Smooth muscle cell (in vitro differentiated cells): ENCODE results near the gene FMO2. TPM values are rescaled to one million over a fixed set of nuclear protein-coding genes. Genes with fewer than 3 reads are reported as not detected.

Experiments
- DNase-seq: peaks from one replicate; lab custom pipeline; 2025; ENCODE audit not compliant: unreplicated experiment; lab: John Stamatoyannopoulos, UW
- H2AFZ ChIP-seq: fragments of 200-600 bp; sonication (generic); 2 replicates; pipeline ENCODE4 v1.6.0; 2016; ENCODE audit warnings: antibody characterized with exemption, low read depth, mild to moderate bottlenecking
- H3F3A ChIP-seq: fragments of 200-600 bp; sonication (generic); 2 replicates; pipeline ENCODE4 v1.6.0; 2017; ENCODE audit warnings: antibody characterized with exemption, low read depth
- H3K27ac ChIP-seq: fragments of 200-600 bp; sonication (generic); 2 replicates; pipeline ENCODE4 v1.5.1; 2016; ENCODE audit warnings: low read depth, mild to moderate bottlenecking
- H3K27me3 ChIP-seq: fragments of 200-600 bp; sonication (generic); 2 replicates; pipeline ENCODE4 v1.6.1; 2016; ENCODE audit warnings: low read depth, mild to moderate bottlenecking
- H3K36me3 ChIP-seq: fragments of 200-600 bp; sonication (generic); 2 replicates; pipeline ENCODE4 v1.5.1; 2016; ENCODE audit warnings: low read depth
- H3K4me1 ChIP-seq: fragments of 200-600 bp; sonication (generic); 2 replicates; pipeline ENCODE4 v1.5.1; 2016; ENCODE audit warnings: low read depth
- H3K4me2 ChIP-seq: fragments of 200-600 bp; sonication (generic); 2 replicates; pipeline ENCODE4 v1.6.0; 2016; ENCODE audit warnings: mild to moderate bottlenecking
- H3K4me3 ChIP-seq: fragments of 200-600 bp; sonication (generic); 2 replicates; pipeline ENCODE4 v1.5.1; 2016; ENCODE audit warnings: mild to moderate bottlenecking
- H3K79me2 ChIP-seq: fragments of 200-600 bp; sonication (generic); 2 replicates; pipeline ENCODE4 v1.6.0; 2016; ENCODE audit warnings: low read depth, mild to moderate bottlenecking
- H3K9ac ChIP-seq: fragments of 200-600 bp; sonication (generic); 2 replicates; pipeline ENCODE4 v1.6.0; 2016; ENCODE audit warnings: low read depth
- H3K9me3 ChIP-seq: fragments of 200-600 bp; sonication (generic); replicated peaks from 2 replicates; pipeline ENCODE4 v1.5.1; 2016; ENCODE audit warnings: low read depth
- H4K20me1 ChIP-seq: fragments of 200-600 bp; sonication (generic); 2 replicates; pipeline ENCODE4 v1.6.0; 2016; ENCODE audit warnings: low read depth
- CTCF ChIP-seq: fragments of 200-600 bp; sonication (generic); IDR thresholded peaks from 2 replicates; pipeline ENCODE4 v1.5.1; 2017; ENCODE audit warnings: borderline replicate concordance, mild to moderate bottlenecking, antibody characterized with exemption; ENCODE audit not compliant: insufficient read depth, poor library complexity, severe bottlenecking
- WGBS: methylation state at CpG from one replicate; pipeline ENCODE4 v1.1.7; 2016; ENCODE audit warnings: low lambda C conversion rate; 5-methylcytosine and 5-hydroxymethylcytosine counted together
- polyA plus RNA-seq: library from polyadenylated mRNA; unstranded; fragments of >200 nt; fragmentation: Nextera tagmentation; extraction: Ambion mirVana; gene quantifications from 2 replicates; pipeline ENCODE4 v1.2.1, GENCODE V29; 2016
- total RNA-seq: library from RNA; depleted of rRNA; stranded (reverse); fragments of >200 nt; gene quantifications from 2 replicates; pipeline ENCODE4 v1.2.3, GENCODE V29; 2014

The FMO2 gene
- total RNA-seq (not detected in 2 replicates), polyA plus RNA-seq (not detected in 2 replicates)

GRCh38 chr1:171185091-171185490 lies at the start of gene FMO2:
Gene FMO2, plus strand, starts transcription at chr1:171185300. Its CDS starts 414 bp downstream, at chr1:171185714.
- WGBS = 75% methylated on average over 6 of the region's 6 CpGs
- Histone ChIP-seq H3K4me1 (no peaks in the 10 kb centered on the region), H3K9me3 (no peaks in the 10 kb centered on the region), H3F3A (no peaks in the 10 kb centered on the region), H2AFZ (no peak within 1 kb of the TSS), H3K36me3 (no peaks in the 10 kb centered on the region), H3K4me3 (no peak within 1 kb of the TSS), H4K20me1 (no peaks in the 10 kb centered on the region), H3K27ac (no peak within 1 kb of the TSS), H3K27me3 (no peaks in the 10 kb centered on the region), H3K4me2 (no peak within 1 kb of the TSS), H3K79me2 (no peaks in the 10 kb centered on the region), H3K9ac (no peak within 1 kb of the TSS)
- no peak for TF ChIP-seq CTCF
- DNase-seq = no peak

GRCh38 chr1:171137580-171137979 lies 47.5 kb upstream of the FMO2 start:
- Histone ChIP-seq H3K4me2 (no peak overlapping the region), H3K4me1 (peaks cover 9% of the 10 kb centered on the region), H3K9ac (no peak overlapping the region), H3K36me3 (no peaks in the 10 kb centered on the region), H3F3A (no peaks in the 10 kb centered on the region), H3K9me3 (no peaks in the 10 kb centered on the region), H4K20me1 (no peaks in the 10 kb centered on the region), H3K27ac (no peak overlapping the region), H3K27me3 (no peaks in the 10 kb centered on the region), H2AFZ (no peak overlapping the region), H3K79me2 (no peaks in the 10 kb centered on the region), H3K4me3 (no peak overlapping the region)
- TF ChIP-seq CTCF = no peak
- no peak for DNase-seq
- 84% methylated on average over 2 of the region's 2 CpGs for WGBS

- H3K9me3 ChIP-seq = no peaks in the 10 kb centered on the region
- no peaks in the 10 kb centered on the region for H3K79me2 ChIP-seq
- no peak overlapping the region for H3K27ac ChIP-seq
- H3K4me2 ChIP-seq = no peak overlapping the region
- H3K4me1 ChIP-seq = peaks cover 16% of the 10 kb centered on the region
- H3K4me3 ChIP-seq = no peak overlapping the region
- DNase-seq = no peak
- no peak for TF ChIP-seq CTCF
- no peaks in the 10 kb centered on the region for H3F3A ChIP-seq
- no peak overlapping the region for H2AFZ ChIP-seq
- no peaks in the 10 kb centered on the region for H3K27me3 ChIP-seq
- H4K20me1 ChIP-seq = no peaks in the 10 kb centered on the region
- no peak overlapping the region for H3K9ac ChIP-seq
- WGBS = 100% methylated on average over 2 of the region's 2 CpGs
- H3K36me3 ChIP-seq = no peaks in the 10 kb centered on the region
Measured at GRCh38 chr1:171138980-171139379, 46.1 kb upstream of the FMO2 start.

- H3K4me2 ChIP-seq = no peak overlapping the region
- no peaks in the 10 kb centered on the region for H3F3A ChIP-seq
- H3K27me3 ChIP-seq = no peaks in the 10 kb centered on the region
- no peaks in the 10 kb centered on the region for H3K36me3 ChIP-seq
- peaks cover 16% of the 10 kb centered on the region for H3K4me1 ChIP-seq
- no peak overlapping the region for H3K27ac ChIP-seq
- WGBS = 95% methylated on average over 4 of the region's 4 CpGs
- no peaks in the 10 kb centered on the region for H3K9me3 ChIP-seq
- no peak overlapping the region for H3K9ac ChIP-seq
- no peaks in the 10 kb centered on the region for H3K79me2 ChIP-seq
- H4K20me1 ChIP-seq = no peaks in the 10 kb centered on the region
- no peak for TF ChIP-seq CTCF
- H2AFZ ChIP-seq = no peak overlapping the region
- no peak for DNase-seq
- H3K4me3 ChIP-seq = no peak overlapping the region
Measured at GRCh38 chr1:171139890-171140289, 45.2 kb upstream of the FMO2 start.
